HepG2 (cell line): ENCODE results near the gene TBXAS1. TPM values are rescaled to one million over a fixed set of nuclear protein-coding genes. Genes with fewer than 3 reads are reported as not detected.
"Not testable (repeated sequence)": the region's sequence is repeated elsewhere in the genome, so short reads cannot be mapped to it uniquely, and the experiment has no call there.

Experiments used
- ATAC-seq: fragments of 200-7000 bp; cut with Tn5 transposase; 3 replicates; pipeline ENCODE4 v1.9.1; 2020; ENCODE audit warnings: mild to moderate bottlenecking, moderate library complexity
- BruUV-seq: library from RNA; stranded (reverse); fragments of 400-500 nt; replicated peaks from 2 replicates; lab custom pipeline; 2021; lab: Mats Ljungman, UMichigan
- CTCF ChIA-PET: fragments of 300-600 bp; formaldehyde crosslinking; extraction: SDS; loops from one replicate; lab custom pipeline; 2021; ENCODE audit warnings: low total read pairs, inconsistent platforms, low intra/inter-chr PET ratio; lab: Yijun Ruan, JAX
- POLR2A ChIA-PET: fragments of 350-600 bp; sonication (Branson Sonifier 250); formaldehyde crosslinking; loops from one replicate; lab custom pipeline; 2020; ENCODE audit warnings: antibody characterized with exemption, inconsistent platforms; lab: Yijun Ruan, JAX
- DNase-seq: peaks from one replicate; pipeline ENCODE4 v3.0.0-alpha.2; 2015; ENCODE audit warnings: low spot score
- FAIRE-seq: peaks from 3 replicates; lab custom pipeline; 2011; peaks lifted over from hg19 to GRCh38; lab: Jason Lieb, UNC
- H2AFZ ChIP-seq: one replicate; pipeline ENCODE4 v1.6.1; 2011; ENCODE audit warnings: low read length, inconsistent platforms
- H3K27ac ChIP-seq: fragments of 300-600 bp; 3 replicates; pipeline ENCODE4 v1.8.0; 2011; ENCODE audit warnings: mixed run types, mild to moderate bottlenecking, mixed read lengths, low read length, inconsistent platforms; ENCODE audit not compliant: insufficient read depth; ENCODE audit errors: extremely low read length
- H3K27me3 ChIP-seq, 2 experiments: fragments of 200-600 bp in 1 of 2; 2 replicates in 1 of 2; 3 replicates in 1 of 2; pipeline versions ENCODE4 v1.6.0 to v1.8.0; 2011; ENCODE audit warnings: low read length in 2 of 2, mild to moderate bottlenecking in 2 of 2, moderate library complexity in 2 of 2, inconsistent platforms in 1 of 2; ENCODE audit not compliant: insufficient read depth in 2 of 2, control insufficient read depth in 1 of 2
- H3K36me3 ChIP-seq, 2 experiments: fragments of 200-600 bp in 1 of 2; replicated peaks in 1 of 2; 2 replicates in 1 of 2; 3 replicates in 1 of 2; pipeline versions ENCODE4 v1.5.1 to v1.8.0; 2011; ENCODE audit warnings: low read length in 2 of 2, inconsistent platforms in 1 of 2; ENCODE audit not compliant: insufficient read depth in 2 of 2, control insufficient read depth in 1 of 2
- H3K4me1 ChIP-seq: 2 replicates; pipeline ENCODE4 v1.5.1; 2012; ENCODE audit warnings: low read length, inconsistent platforms; ENCODE audit not compliant: insufficient read depth
- H3K4me2 ChIP-seq: 2 replicates; pipeline ENCODE4 v1.6.0; 2011; ENCODE audit warnings: low read depth, low read length, inconsistent platforms
- H3K4me3 ChIP-seq, 3 experiments: fragments of 200-600 bp in 1 of 3; sonication (generic), shearing (Covaris generic) in 1 of 3; replicated peaks in 1 of 3; 2 replicates each; pipeline ENCODE4 v1.5.1; 2011 to 2016; ENCODE audit warnings: low read length in 3 of 3, inconsistent platforms in 2 of 3, low read depth in 2 of 3, mild to moderate bottlenecking in 2 of 3, control low read depth in 1 of 3, mixed read lengths in 1 of 3; ENCODE audit not compliant: insufficient read depth in 1 of 3
- H3K79me2 ChIP-seq: one replicate; pipeline ENCODE4 v1.6.1; 2011; ENCODE audit warnings: low read length, inconsistent platforms; ENCODE audit not compliant: insufficient read depth
- H3K9ac ChIP-seq: 2 replicates; pipeline ENCODE4 v1.6.0; 2011; ENCODE audit warnings: mild to moderate bottlenecking, low read depth, low read length, inconsistent platforms; ENCODE audit not compliant: insufficient read depth
- H3K9me3 ChIP-seq: 2 replicates; pipeline ENCODE4 v1.5.1; 2012; ENCODE audit warnings: mild to moderate bottlenecking, low read length
- H4K20me1 ChIP-seq: 2 replicates; pipeline ENCODE4 v1.6.0; 2011; ENCODE audit warnings: inconsistent platforms, mild to moderate bottlenecking, low read length, moderate library complexity; ENCODE audit not compliant: insufficient read depth
- CBFB ChIP-seq: sonication (generic); formaldehyde crosslinking; IDR thresholded peaks from 2 replicates; pipeline ENCODE4 v1.4.0; 2020; ENCODE audit warnings: missing genetic modification reagents
- CHD4 ChIP-seq: fragments of 200-600 bp; sonication (generic); IDR thresholded peaks from 2 replicates; pipeline ENCODE4 v1.7.0; 2017; ENCODE audit warnings: mild to moderate bottlenecking, low read length, borderline replicate concordance
- DZIP1 ChIP-seq: sonication (generic); formaldehyde crosslinking; IDR thresholded peaks from 2 replicates; pipeline ENCODE4 v1.5.0; 2020; ENCODE audit warnings: mild to moderate bottlenecking, missing genetic modification reagents
- ELF4 ChIP-seq: sonication (generic); formaldehyde crosslinking; IDR thresholded peaks from 2 replicates; pipeline ENCODE4 v1.5.0; 2020; ENCODE audit warnings: missing genetic modification reagents, mild to moderate bottlenecking, moderate library complexity, borderline replicate concordance
- FOXK2 ChIP-seq: fragments of 450-650 bp; IDR thresholded peaks from 2 replicates; pipeline ENCODE4 v1.6.1; 2016
- MED13 ChIP-seq: sonication (generic); formaldehyde crosslinking; IDR thresholded peaks from 2 replicates; pipeline ENCODE4 v1.5.0; 2020; ENCODE audit warnings: missing genetic modification reagents
- POLR2AphosphoS2 ChIP-seq: IDR thresholded peaks from 2 replicates; pipeline ENCODE4 v1.6.1; 2011; ENCODE audit warnings: low read depth, low read length, improper control_type of control experiment
- TOE1 ChIP-seq: sonication (generic); formaldehyde crosslinking; IDR thresholded peaks from 2 replicates; pipeline ENCODE4 v1.4.0; 2020; ENCODE audit warnings: mild to moderate bottlenecking, missing genetic modification reagents
- ZBTB10 ChIP-seq: sonication (generic); formaldehyde crosslinking; IDR thresholded peaks from 2 replicates; pipeline ENCODE4 v1.4.0; 2020; ENCODE audit warnings: missing genetic modification reagents, borderline replicate concordance
- ZNF367 ChIP-seq: sonication (generic); formaldehyde crosslinking; IDR thresholded peaks from 2 replicates; pipeline ENCODE4 v1.4.0; 2020; ENCODE audit warnings: missing genetic modification reagents, borderline replicate concordance
- WGBS: methylation state at CpG from one replicate; pipeline ENCODE4 v1.1.6; 2017; ENCODE audit warnings: low lambda C conversion rate; 5-methylcytosine and 5-hydroxymethylcytosine counted together
- in situ Hi-C: cut with HindIII; loops from 2 replicates; pipeline ENCODE4 v1.10.0; 2017; ENCODE audit warnings: low pct_unique_long_range_greater_than_20kb; ENCODE audit not compliant: extremely low pct_ligation_motif_present
- intact Hi-C: fragments of 100-400 bp; cut with micrococcal nuclease; formaldehyde crosslinking; loops from one replicate; pipeline ENCODE4 v1.10.0; 2022; ENCODE audit not compliant: unreplicated experiment
- polyA plus RNA-seq, 8 experiments: library from polyadenylated mRNA; depleted of rRNA in 3 of 8; stranded (reverse) in 7 of 8; unstranded in 1 of 8; fragments of >200 nt; fragmentation: Illumina TruSeq in 4 of 8; extraction: Trizol in 4 of 8; gene quantifications; 2 replicates each; pipeline versions ENCODE4 v1.2.1 to v1.2.3, GENCODE V29; 2011 to 2016; ENCODE audit warnings: low read depth in 4 of 8, missing spikeins in 1 of 8, mixed read lengths in 1 of 8; ENCODE audit not compliant: insufficient read depth in 1 of 8
- total RNA-seq, 5 experiments: library from RNA; depleted of rRNA; stranded (reverse); fragments of >200 nt; fragmentation: Illumina TruSeq; extraction: Trizol; gene quantifications; 2 replicates each; pipeline ENCODE4 v1.2.3, GENCODE V29; 2016; ENCODE audit warnings: low read depth in 1 of 5
- TF ChIP-seq, protein P1 (sequence below): fragments of 450-650 bp; IDR thresholded peaks from 2 replicates; pipeline ENCODE4 v1.6.1; 2017; ENCODE audit warnings: mild to moderate bottlenecking
- TF ChIP-seq, protein P2 (sequence below): sonication (generic); formaldehyde crosslinking; IDR thresholded peaks from 2 replicates; pipeline ENCODE4 v1.8.1; 2022; ENCODE audit warnings: low read depth, mild to moderate bottlenecking, missing genetic modification reagents

TBXAS1 gene
- total and polyA plus RNA-seq, 2 of the 13 experiments (the other 11 are each of a cell fraction or from before 2014, with no cell fraction given), result 4.0 to 4.9 TPM

DNA sequence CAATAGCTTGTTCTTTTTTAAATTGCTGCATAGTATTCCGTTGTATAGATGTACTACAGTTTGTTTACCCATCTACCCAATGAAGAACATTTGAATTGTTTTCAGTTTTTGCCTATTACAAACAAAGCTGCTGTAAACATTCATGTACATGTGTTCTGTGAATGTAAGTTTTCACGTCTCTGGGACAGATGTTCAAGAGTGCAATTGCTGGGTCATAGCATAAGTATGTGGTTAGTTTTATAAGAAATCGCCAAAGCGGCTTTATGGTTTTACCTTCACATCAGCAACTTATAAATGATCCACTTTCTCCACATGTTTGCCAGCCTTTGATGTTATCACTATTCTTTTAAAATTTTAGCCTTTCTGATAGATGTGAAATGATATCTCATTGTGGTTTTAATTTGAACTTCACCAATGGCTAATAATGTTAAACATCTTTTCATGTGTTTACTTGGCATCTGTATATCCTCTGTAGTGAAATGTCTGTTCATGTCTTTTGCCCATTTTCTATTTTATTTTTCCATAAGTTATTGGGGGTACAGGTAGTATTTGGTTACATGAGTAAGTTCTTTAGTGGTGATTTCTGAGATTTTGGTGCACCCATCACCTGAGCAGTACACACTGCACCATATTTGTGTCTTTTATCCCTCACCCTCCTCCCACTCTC is 73.5 kb downstream of the TBXAS1 start (continued):
- TF ChIP-seq ZBTB10 (CRISPR knock-in tag) (no peak), MED13 (CRISPR knock-in tag) (no peak), CHD4 (no peak), DZIP1 (CRISPR knock-in tag) (no peak), CBFB (CRISPR knock-in tag) (no peak), ELF4 (CRISPR knock-in tag) (no peak), ZNF367 (no peak), FOXK2 (no peak), TOE1 (CRISPR knock-in tag) (no peak), POLR2AphosphoS2 (no peak)
- TF ChIP-seq, protein P1, sequence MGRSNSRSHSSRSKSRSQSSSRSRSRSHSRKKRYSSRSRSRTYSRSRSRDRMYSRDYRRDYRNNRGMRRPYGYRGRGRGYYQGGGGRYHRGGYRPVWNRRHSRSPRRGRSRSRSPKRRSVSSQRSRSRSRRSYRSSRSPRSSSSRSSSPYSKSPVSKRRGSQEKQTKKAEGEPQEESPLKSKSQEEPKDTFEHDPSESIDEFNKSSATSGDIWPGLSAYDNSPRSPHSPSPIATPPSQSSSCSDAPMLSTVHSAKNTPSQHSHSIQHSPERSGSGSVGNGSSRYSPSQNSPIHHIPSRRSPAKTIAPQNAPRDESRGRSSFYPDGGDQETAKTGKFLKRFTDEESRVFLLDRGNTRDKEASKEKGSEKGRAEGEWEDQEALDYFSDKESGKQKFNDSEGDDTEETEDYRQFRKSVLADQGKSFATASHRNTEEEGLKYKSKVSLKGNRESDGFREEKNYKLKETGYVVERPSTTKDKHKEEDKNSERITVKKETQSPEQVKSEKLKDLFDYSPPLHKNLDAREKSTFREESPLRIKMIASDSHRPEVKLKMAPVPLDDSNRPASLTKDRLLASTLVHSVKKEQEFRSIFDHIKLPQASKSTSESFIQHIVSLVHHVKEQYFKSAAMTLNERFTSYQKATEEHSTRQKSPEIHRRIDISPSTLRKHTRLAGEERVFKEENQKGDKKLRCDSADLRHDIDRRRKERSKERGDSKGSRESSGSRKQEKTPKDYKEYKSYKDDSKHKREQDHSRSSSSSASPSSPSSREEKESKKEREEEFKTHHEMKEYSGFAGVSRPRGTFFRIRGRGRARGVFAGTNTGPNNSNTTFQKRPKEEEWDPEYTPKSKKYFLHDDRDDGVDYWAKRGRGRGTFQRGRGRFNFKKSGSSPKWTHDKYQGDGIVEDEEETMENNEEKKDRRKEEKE, result no peak
- TF ChIP-seq, protein P2, sequence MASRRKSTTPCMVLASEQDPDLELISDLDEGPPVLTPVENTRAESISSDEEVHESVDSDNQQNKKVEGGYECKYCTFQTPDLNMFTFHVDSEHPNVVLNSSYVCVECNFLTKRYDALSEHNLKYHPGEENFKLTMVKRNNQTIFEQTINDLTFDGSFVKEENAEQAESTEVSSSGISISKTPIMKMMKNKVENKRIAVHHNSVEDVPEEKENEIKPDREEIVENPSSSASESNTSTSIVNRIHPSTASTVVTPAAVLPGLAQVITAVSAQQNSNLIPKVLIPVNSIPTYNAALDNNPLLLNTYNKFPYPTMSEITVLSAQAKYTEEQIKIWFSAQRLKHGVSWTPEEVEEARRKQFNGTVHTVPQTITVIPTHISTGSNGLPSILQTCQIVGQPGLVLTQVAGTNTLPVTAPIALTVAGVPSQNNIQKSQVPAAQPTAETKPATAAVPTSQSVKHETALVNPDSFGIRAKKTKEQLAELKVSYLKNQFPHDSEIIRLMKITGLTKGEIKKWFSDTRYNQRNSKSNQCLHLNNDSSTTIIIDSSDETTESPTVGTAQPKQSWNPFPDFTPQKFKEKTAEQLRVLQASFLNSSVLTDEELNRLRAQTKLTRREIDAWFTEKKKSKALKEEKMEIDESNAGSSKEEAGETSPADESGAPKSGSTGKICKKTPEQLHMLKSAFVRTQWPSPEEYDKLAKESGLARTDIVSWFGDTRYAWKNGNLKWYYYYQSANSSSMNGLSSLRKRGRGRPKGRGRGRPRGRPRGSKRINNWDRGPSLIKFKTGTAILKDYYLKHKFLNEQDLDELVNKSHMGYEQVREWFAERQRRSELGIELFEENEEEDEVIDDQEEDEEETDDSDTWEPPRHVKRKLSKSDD (CRISPR knock-in tag), result no peak
- TF ChIP-seq, all 625 proteins: peak for 0

DNA sequence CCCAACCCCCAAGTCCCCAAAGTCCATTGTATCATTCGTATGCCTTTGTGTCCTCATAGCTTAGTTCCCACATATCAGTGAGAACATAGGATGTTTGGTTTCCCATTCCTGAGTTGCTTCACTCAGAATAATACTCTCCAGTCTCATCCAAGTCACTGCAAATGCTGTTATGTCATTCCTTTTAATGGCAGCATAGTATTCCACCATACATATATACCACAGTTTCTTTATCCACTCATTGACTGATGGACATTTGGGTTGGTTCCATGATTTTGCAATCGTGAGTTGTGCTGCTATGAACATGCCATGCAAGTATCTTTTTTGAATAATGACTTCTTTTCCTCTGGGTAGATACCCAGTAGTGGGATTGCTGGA is 74.0 kb downstream of the TBXAS1 start:
- H4K20me1 ChIP-seq, H3K4me3 ChIP-seq, H3K9ac ChIP-seq, H3K27ac ChIP-seq, H3K4me1 ChIP-seq, FAIRE-seq, H3K36me3 ChIP-seq, H2AFZ ChIP-seq, BruUV-seq, H3K4me2 ChIP-seq, ATAC-seq, H3K27me3 ChIP-seq, intact Hi-C loops, CTCF ChIA-PET, POLR2A ChIA-PET, DNase-seq, H3K79me2 ChIP-seq, in situ Hi-C loops: not testable (repeated sequence)
- peaks cover 12% of the 10 kb centered on the region for H3K9me3 ChIP-seq
- WGBS, result 43% methylated on average over 2 of the region's 2 CpGs
